ENCODE measurements around the gene CACNA2D2.

CACNA2D2 gene

GRCh38 chr3:50324351-50325112, 178.9 kb downstream of the CACNA2D2 start:
- peak; percentile 72 to 82 (median 73) for DNase-seq

- peak; percentile 24 to 58 (median 50) for DNase-seq
These were observed 179.7 kb downstream of the CACNA2D2 start for GRCh38 chr3:50323614-50324199.

- DNase-seq: peak; percentile 32 to 68 (median 66)
These were observed 180.3 kb downstream of the CACNA2D2 start for GRCh38 chr3:50323092-50323600.

DNA sequence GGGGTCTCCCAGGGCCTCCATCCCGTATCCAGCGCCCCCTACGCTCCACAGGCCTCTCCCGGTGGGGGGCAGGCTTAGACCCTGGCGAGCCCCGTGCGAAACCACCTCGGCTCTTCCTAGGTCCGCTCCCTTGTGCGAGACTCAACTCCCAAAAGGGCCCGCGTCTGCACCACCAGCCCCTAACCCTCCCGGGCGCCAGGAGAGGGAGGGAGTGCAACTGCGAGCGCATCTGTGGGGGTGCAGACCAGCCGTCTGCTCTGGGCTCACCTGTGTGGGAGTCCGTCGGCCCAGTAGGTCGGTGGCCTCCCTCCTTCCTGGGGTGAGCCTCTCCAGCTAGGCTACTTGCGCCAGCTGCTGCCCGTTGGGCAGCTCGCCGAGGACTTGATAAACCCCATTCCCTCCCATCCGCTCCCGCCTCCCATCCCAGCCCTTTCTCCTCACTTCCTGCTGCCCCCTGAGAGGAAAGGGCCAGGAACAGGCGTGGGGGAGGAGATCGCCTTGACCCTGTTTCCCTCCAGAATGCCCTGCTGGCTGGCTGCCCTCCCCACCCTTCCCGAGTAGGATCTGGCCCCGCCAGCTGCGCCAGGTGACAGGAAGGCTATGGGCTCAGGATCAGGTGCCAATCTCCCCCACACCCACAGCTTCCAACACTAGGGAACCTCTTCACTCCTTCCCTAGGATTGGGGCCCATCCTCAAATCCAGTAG, 180.9 kb downstream of the CACNA2D2 start, which contains the start of gene HYAL2:
TSS of gene HYAL2 (minus strand) at position 360 of the 706 bp plus-strand sequence. CDS start 2,256 bp downstream, outside the sequence.
- DNase-seq: peak in 1 of 4 experiments; percentile 21

DNA sequence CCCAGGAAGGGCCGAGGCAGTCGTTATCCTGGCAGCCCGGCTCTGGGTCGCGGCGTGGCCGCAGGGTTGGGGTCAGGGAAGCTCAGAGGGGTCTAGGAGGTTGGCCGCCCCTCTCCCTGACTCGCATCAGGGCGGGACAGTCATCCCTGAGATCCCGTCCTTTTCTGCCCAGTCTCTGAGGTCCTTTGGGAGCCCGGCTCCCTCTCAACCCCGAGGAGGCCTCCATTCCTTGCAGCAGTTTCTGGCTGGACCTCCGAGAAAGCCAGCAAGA, 181.4 kb downstream of the CACNA2D2 start:
- no peak for DNase-seq

DNA sequence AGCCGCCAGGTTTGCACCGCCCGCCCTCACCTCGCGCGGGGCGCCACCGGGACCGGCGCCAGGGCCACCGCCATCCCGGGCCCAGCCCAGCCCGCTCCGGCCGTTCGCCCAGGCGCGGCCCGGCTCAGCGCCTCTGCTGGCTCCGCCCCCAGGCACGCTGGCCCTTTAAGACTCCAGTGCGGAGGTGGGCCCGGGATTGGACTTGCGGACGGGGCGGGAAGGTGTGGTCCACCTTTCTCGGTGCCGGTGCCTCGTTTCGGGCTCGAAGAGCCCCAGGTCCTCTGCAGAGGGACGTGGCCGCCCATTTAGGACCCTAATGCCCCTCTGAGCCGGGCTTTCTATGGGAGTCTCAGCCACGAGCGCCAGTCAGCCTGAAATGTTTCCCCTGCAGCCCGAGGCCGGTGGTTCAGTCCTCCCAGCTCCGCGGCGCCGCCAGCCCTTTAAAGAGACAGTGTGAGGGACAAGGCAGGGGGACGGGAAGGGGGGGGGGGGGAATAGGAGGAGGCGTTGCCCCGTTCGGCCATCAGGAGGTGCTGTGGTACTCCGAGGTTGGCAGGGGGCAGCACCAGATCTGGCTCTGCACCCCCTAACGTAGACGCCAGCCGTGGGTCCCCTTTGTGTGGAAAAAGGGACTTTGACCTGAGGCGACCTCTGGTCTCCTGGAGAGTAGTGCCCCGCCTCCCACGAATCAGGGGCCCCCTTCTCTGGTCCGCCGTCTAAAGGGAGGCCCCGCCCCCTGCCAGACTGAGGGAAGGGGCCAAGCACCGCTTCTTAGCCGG, 181.9 kb downstream of the CACNA2D2 start:
- DNase-seq: peak; percentile 86 to 96 (median 93)

DNA sequence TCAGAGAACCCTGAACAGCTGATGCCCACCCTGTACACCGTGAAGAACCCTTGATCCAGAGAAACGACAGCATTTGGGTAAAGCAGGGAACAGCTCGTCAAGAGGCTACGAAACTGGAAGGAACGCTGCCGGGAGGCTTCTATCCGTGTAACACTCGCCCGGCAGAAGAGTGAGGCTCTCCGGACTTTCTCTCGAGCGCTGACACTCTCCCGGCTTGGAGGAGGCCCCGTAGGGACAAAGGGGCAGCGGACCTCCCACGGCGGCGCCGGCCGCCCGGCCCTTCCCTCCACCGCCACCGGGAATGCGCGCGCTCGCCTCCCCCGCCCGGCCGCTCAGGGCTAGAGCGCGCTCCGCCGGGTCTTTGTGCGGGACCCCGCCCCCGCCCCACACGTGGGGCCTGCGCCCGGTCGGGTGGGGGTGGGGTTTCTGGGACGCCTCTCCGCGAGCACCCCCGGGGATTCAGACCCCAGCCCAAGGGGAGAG, 182.5 kb downstream of the CACNA2D2 start:
- DNase-seq: peak; percentile 71 to 91 (median 80)

DNA sequence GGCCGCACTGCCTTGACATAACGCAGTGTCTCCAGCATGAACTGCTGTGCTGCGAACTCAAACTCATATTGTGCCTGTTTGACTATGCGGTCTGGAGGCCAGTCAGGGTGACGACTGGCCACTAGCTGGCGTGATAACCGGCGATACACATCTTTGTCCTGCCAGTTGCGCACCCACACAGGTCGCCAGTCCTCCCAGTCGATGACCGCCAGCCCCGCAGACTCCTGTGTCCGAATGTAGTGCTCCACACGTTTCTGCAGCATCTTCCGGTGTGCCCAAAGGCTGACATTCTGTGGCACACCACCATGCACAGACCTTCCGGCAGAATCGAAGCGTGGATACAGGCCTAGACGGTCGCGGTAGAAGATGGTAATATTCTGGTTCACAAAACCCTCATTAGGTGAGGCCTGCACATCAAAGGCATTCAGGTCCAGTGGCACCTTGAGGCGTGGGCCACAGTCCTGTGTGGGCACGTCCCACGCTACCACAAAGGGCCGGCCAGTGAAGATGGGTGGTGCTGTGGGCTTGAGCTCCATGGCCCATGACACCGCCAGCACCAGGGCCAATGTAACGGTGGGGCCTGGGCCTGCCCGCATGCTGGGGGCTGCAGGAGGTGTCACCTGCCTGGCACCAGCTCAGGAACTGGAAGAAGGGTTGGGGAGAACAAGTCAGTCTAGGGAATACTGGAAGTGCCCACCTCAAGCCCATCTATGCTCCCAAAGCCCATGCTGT, 183.4 kb downstream of the CACNA2D2 start:
- DNase-seq: no peak

GRCh38 chr3:50319181-50319893, 184.1 kb downstream of the CACNA2D2 start:
- DNase-seq: no peak

DNA sequence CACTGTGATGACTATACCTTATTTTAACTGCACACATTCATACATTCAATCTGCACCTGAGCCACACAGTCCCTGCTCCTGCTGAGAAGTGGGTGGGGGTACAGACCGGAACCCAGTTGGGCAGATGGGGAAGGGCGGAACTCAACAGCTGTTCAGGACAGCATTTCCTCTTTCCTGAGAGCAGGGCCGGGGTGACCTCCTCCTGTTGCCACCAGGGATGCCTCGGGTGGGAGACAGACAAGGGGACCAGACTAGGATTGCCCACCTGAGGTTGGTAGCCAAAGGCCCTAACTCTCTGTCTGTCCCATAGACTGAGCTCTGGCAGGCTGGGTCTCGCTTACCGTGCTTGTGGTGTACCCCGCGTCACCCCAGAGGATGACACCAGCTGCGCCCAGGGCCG, 184.8 kb downstream of the CACNA2D2 start:
- peak; percentile 24 to 69 (median 56) for DNase-seq

DNA sequence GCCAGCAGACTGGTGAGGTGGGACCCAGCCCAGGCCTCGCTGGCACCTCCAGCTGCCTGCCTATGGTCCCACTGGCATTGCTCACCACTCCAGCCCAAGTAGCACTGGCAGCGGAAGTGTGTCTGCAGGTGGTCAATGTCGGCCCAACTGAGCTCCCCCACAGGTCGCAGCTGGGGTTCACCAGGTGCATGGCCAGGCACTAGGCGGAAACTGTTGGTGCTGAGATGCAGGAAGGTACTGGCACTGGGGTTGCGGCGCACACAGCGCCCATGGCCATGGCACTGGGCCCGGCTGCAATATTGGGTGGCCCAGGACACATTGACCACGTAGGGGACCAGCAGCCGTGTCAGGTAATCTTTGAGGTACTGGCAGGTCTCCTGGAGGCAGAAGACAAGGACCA, 185.3 kb downstream of the CACNA2D2 start:
- DNase-seq: no peak

GRCh38 chr3:50317300-50317699, 186.1 kb downstream of the CACNA2D2 start:
- DNase-seq: no peak

DNA sequence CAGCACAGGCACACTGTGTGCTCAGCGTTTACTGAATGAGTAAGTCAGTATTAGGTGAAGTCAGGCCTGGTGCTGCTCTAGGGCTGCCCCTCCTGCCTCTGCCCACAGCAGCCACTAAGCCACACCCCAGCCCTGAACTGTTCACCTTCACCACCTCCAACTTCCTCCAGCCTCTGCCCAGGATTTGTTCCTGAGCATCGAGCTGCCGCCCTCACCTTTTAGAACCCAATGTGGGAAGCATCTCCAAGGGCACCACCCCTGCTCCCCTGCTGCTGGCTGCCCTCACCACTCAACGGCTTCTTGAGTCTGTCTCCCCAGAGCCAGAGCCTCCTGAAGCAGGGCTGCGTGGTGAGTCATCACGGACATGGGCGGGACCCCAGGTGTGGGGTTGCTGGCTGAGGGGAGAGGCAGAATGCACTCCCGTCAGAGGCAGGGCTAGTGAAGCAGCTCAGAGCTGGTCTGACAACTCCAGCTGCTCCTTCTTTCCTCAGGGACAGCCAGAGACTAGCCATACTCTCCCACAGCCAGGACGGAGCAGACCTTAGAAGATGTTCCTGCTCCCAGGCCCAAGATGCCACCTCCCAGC, 186.7 kb downstream of the CACNA2D2 start:
- DNase-seq: no peak

- no peak for DNase-seq
These were observed 188.6 kb downstream of the CACNA2D2 start for GRCh38 chr3:50314816-50315215.

DNA sequence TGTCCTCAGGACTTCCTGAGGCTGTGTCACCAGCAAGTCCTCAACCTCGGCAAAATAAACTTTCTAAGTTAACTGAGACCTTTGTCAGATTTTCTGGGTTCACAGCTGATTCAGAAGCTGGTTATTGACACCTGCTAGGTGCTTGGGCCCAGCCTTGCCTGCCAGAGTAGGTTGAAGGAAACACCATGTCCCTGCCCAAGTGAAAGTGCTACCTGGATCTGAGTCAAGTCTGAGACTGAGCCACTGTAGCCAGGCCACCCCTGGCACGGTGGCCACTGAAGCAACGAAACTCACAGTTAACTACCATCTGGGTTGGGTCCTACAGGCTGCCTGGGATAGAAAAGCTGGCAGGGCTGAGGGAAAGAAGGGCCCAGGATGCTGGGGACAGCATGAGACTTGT, 189.1 kb downstream of the CACNA2D2 start:
- no peak for DNase-seq

Measured in suppressor macrophage (primary cell).